HG03108 (cell line): ENCODE measurements around the gene RIPPLY3.
A peak's percentile ranks its signal among the peaks of the same experiment; 100 is the strongest.

Source experiments
- ATAC-seq: cut with Tn5 transposase; IDR thresholded peaks from one replicate; pipeline ENCODE4 v1.9.1; 2021; ENCODE audit warnings: moderate library complexity; ENCODE audit not compliant: unreplicated experiment

RIPPLY3 gene, protein sequence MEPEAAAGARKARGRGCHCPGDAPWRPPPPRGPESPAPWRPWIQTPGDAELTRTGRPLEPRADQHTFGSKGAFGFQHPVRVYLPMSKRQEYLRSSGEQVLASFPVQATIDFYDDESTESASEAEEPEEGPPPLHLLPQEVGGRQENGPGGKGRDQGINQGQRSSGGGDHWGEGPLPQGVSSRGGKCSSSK

DNA sequence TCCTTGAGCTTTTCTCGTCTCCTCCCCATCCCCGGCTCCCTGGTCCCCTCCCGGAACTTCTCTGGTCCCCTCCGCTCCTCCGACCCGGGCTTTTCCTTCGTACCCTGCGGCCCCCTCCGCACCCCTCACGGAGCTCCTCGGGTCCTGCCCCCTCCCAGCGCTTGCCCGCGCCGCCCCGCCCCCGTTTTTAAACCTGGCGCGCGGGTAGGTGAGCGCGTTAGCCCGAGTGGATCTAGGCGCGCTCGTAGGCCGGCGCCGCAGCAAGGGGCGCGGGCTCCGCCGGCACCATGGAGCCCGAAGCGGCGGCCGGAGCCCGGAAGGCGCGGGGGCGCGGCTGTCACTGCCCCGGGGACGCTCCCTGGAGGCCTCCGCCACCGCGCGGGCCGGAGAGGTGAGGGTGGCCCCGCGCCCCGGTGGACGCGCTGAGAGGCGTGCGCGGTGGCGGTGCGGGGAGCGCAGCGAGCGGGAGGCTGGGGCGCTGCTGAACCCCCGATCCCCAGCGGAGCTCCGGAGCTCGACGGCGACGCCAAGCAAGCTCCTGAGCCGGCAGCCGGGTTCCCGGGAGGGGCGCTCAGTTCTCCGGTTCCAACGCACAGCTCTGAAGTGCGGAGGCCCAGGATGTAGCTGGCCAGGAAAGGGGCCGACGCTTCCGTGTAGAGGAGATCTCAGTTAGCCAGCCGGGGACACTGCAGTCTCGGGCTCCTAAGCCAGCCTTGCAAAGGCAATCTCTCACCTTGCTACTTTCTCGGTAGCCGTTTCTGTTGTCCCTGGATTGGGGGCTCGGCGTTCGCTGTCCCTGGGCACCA lies at the start of gene RIPPLY3:
TSS of gene RIPPLY3 (plus strand) at position 217 of the 806 bp plus-strand sequence. CDS start at position 288, 71 bp downstream.
- ATAC-seq: no peak

DNA sequence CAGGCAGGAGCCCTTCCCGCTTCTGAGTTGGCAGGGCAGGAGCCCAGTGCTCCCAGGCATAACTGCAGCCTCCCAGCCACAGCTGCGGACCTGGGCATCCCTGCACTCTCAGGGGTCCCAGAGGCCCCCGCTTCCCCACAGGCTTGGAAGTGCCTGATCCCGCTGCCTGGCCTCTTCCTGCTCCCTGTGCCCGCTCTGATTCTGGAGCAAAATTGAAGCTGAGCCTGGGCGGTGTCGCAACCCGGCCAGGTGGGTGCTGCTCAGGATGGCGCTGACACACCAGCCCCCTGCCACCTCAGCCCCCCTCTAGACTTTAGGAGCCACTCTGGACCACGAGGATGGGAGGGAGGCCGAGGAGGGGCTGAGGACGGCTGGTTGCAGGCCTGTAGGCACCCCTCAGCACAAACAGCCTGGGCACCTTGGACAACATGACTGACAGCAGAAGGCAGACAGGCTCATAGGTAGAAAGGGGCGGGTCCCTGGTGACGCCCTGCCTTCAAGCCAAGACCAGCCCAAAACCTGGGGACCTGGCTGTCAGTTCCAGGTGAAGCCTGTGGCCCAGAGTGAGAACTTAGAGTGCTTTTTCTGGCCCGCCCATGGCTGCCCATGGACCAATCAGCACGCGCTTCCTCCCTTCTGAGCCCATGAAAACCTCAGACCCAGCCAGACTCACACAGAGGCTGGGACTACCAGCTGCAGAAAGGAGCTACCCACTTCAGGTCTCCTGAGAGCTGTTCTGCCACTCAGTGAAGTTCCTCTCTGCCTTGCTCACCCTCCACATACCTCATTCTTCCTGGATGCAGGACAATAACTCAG lies 47.3 kb upstream of the RIPPLY3 start:
- no peak for ATAC-seq

DNA sequence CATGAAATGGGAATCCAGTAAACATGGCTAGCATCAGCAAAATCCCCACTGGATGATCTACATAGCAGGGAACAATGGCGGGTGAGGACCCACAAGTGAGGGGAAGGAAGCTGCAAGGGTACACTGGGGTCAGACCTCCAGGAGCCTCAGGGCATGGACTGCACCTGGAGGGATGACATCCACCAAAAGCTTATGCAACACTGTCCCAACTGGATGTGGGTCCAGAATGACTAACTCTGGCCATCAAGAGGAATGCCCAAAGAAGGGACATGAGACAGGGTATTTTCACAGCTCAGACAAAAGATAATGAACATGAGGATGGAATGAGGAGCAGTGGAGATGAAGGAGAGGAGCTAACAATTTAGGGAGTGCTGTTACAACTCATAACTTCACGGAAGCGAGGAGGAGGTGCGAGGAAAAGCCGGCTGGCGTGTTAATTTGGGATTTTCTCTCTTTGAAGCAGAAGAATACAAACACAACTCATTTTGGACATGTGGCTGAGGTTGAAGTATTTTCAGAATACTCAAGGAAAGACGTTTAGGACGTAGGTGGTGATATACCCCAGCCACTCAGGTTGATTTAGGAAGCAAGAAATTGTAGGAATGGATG lies 45.7 kb upstream of the RIPPLY3 start:
- ATAC-seq: no peak

DNA sequence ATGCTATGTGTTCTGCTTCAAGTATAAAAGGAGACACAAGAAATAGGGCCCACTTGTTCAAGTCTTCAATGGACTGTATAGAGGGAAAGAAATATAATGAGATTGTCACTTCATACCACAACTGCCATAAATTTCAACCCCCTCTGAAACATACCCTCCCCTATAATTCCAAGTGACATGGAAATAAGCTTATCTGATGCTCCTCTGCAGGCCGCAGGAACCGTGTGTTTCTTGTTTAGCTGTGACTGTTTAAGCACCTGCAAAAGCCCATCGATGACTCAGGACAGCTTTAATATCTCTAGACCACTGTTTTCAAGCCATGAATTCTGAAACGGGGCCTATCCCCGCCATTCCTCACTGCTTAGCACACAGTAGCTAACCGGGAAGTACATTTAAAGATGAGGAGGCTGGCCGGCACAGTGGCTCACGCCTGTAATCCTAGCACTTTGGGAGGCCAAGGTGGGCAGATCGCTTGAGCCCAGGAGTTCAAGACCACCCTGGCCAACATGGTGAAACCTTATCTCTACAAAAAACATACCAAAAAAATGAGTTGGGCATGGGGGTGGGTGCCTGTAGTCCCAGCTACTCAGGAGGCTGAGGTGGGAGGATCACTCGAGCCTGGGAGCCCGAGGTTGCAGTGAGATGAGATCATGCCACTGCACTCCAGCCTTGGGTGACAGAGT lies 44.3 kb upstream of the RIPPLY3 start:
- no peak for ATAC-seq

DNA sequence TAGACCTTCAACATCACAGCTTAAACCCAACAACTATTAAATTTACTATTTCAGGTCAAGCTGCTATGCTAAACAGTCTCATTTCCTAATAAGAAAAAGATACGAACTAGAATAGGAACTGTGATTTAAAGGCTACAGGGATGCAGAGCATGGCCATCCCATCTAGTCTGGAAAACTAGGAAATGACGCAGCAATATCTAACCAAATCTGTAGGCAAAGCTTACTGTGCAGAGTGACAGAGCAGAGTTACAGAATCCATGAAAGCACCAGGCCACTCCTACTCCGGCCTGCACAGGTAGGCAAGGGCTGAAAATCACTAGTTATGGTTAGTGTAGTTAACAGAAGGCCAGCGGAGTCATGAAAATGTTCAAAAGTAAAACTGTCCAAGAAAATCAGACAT lies 42.1 kb upstream of the RIPPLY3 start:
- ATAC-seq: no peak

DNA sequence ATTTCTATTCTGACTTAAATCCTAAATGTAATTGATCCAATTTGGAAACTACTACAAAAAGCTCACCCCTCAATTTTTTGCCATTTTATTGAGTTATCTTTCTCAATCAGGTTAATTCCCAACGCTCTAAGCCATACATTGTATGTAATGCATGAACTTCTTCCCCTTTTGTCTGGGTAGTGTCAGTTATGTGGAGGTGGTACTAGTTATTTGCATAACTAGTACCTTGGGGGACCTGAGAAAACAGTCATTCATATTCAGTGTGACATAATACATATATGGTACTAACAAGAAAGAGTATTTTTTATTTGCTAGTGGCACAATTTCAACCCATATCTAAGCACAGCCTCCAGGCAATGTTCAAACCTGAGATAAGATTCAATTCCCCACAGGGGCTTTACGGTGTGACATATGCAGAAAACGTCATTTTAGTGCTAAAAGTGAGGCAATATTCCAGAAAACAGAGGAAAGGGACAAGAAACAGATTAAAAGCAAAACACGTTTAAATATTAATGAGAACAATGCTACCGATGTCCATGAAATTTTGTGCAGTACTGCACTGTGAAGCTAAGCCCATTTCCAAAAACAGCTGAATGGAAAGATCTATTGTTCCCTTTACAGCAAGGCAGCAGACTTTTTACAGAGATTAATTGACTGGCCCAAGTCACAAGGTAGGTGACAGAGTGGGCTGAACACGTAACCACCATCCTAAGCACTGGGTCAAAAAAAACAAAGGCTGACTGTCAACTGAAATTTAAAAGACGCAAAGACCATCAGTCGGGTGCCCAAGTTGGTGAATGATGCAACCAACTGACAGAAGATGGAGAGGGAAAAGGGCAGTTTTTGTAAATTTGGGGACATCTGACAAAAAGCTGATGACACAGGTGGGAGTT lies 41.4 kb upstream of the RIPPLY3 start:
- ATAC-seq: no peak

DNA sequence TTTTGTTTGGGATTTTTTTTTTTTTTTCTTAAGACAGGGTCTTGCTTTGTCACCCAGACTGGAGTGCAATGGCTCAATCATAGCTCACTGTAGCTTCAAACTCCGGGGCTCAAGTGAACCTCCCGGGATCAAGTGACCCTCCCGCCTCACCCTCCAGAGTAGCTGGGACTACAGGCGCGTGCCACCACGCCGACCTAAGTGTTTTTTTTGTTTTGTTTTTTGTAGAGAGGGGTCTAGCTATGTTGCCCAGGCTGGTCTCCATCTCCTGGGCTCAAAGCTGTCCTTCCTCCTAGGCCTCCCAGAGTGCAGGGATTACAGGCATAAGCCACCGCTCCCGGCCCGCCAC lies 40.8 kb upstream of the RIPPLY3 start:
- ATAC-seq: no peak

DNA sequence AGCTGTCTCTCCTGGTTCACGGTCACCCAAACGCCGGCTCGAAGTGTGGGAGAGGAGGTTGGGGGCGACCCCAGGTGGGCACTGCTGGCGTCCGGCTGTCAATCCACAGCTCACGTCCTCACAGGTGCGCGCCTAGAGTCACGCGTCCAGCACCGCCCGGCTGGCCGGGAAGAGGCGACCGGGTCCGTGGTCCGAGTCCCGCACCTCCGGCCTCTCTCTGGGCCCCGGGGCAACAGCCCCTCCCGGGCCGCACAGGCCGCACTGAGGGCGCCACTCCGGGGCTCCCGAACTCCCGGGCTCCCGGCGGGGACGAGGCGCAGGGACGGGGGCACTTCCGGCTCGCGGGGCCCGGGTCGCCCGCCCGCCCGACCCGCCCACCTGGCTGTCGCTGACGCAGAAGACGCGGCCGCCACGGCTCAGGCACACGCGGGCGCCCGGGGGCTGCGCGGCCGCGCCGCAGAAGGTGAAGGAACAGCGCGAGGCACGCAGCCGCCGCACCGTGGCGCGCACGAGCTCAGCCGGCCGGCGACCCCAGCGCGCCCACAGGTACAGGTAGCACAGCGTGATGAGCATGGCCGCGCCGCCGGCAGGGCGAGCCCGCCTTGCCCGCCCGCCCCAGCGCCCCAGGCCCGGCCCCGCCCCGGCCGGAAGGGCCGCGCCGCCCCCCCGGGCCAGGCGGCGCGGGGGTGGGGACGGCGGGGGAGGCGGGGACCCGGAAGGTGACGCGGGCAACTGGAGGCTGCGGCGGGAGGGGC lies 40.3 kb upstream of the RIPPLY3 start, which contains the start of gene HLCS:
TSS of gene HLCS (minus strand) at position 604 of the 755 bp plus-strand sequence. CDS start at position 573, 31 bp downstream.
- peak; percentile 77 for ATAC-seq

DNA sequence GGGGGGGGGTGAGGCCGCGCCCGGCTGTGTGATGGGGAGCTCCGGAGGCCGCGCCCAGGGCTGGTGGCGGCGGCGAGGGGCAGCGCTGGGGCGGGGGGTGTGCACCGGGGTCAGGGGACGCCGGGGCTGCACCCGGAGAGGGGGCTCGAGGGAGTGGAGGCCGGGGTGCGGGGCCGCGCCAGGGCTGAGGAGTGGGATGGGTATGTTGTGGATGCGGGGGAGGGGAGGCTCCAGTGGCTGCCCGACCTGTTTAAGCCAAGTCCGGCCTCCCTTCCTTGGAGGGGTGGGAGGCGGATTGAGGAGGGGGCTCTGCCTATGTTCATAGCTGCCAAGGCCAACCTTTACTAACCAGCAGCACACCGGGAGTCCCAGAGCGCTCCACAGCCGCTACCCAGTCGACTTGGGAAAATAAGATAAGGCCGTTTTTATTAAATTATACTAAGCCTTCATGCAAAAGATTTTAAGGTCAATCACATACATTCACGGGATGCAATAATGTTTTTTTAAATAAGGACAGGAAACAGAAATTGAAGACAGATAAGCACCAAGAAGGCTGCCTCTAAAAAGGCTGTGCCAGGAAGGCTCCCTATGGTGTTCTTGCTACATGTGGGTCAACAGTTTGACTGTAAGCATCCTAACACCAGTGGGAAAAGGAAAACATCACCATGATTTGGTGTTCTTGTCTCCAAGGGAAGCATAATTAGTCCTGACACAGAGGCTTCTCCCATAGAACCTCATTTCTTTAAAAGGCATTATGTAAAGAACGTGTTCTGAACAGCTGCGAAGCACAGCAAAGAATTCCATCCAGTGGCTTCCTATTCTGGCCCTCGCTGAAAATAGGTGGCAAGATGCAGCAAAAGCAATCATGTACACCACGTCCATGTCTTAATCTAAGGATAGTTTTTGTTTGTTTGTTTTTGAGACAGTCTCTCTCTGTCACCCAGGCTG lies 39.4 kb upstream of the RIPPLY3 start:
- peak; percentile 16 for ATAC-seq

DNA sequence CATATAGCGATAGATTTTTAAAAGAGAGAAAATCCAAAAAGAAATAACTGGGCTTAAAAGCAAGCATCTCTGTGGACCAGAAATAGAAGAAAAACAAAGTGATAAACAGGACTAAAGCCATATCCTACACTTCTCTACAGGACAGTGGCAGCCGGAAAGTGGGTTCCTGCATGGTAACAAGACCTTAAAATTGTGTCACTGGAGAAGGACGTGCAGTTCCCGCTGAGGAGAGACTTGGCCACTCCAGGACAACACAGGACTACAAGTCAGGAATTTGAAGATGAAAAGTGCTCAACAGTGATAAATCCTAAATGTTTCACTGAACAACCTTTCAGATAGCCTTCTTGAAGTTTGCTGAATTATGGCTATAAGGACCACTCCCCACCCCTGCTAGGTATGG lies 38.1 kb upstream of the RIPPLY3 start:
- no peak for ATAC-seq

DNA sequence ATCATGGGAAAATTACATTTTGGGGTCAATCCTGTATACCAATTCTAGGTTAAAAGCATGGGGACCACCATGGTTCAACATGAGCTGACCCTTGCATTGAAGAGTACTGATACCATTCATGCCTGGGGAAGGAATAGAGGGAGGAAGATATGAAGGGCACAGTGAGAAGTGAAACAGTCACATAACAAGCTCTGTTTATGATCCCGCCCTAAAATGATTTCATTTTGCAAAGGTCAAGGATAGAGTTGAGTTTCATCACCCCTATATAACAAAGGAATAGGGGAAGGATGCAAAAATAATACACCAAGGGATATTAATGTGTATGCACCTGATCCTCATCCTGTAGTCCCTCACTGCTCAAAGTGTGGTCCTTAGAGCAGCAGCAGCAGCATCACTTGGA lies 37.5 kb upstream of the RIPPLY3 start:
- no peak for ATAC-seq

DNA sequence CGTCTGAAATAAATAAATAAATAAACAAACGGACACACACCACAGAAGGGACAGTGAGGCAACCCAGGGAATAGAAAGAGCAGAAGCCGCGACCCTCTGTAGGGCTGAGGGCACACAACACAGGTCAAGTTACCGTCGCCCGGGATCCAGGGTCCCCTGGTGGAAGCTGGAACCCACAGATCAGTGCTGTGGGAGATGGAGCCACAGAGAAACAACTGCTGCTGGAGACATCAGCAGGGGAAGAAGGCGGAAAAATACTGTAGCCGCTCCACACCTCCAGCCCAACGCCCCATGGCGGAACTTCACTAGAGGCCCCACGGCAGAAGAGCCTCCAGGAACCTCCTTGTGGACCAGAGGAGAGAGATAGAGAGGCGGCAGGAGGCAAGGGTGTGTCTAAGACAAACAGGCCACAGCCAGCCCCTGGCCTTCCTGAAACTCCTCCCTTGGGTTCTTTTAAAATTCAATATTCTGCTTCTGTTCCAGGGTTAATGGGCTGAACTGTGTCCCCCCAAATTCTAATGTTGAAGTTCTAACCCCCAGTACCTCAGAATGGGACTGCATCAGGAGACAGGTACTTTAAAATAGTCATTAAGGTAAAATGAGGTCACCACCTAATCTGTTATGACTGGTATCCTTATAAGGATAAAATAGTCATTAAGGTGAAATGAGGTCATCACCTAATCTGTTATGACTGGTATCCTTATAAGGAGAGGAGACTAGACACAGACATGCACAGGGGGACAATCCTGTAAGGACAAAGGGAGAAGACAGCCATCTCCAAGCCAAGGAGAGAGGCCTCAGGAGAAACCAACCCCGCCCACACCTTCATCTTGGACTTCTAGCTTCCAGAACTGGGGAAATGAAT lies 32.3 kb upstream of the RIPPLY3 start:
- ATAC-seq: no peak

DNA sequence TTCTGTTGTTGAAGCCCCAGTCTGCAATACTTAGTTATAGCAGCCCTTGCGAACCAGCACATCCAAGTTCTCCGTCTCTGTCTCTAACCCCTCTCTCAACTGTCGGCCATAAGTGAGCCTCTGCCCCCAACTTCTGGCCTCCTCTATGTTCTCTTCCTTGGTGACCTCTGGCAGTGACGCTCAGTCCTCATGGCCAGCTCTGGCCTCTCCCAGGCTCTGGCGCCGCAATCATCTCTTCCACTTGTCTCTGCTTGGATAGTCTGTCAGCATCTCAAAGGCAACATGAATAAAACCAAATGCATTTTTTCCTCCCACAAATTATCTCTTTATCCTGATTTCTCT lies 31.7 kb upstream of the RIPPLY3 start:
- ATAC-seq: no peak

DNA sequence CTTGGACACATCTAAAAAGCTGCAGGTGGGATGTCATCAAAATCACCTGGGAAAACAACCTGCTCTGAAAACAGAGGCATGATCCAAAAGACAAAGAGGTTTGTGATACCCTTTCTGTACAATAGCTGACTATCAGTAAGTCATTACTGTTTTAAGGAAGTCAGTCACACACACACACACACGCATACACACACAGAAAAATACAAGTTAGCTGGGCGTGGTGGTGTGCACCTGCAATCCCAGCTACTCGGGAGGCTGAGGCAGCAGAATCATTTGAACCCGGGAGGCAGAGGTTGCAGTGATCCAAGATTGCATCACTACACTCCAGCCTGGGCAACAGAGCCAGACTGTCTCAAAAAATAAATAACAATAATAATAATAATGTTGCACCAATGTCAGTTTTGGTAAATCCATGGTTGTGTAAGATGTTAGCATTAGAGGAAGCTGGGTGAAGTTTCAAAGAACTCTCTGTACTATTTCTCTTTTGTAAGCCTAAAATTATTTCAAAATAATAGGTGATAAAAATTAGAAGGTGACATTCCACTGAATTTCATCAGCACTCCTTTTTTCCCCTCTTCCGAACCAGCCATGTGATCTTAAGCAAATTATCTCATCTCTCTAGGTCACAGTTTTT lies 30.2 kb upstream of the RIPPLY3 start:
- ATAC-seq: no peak

DNA sequence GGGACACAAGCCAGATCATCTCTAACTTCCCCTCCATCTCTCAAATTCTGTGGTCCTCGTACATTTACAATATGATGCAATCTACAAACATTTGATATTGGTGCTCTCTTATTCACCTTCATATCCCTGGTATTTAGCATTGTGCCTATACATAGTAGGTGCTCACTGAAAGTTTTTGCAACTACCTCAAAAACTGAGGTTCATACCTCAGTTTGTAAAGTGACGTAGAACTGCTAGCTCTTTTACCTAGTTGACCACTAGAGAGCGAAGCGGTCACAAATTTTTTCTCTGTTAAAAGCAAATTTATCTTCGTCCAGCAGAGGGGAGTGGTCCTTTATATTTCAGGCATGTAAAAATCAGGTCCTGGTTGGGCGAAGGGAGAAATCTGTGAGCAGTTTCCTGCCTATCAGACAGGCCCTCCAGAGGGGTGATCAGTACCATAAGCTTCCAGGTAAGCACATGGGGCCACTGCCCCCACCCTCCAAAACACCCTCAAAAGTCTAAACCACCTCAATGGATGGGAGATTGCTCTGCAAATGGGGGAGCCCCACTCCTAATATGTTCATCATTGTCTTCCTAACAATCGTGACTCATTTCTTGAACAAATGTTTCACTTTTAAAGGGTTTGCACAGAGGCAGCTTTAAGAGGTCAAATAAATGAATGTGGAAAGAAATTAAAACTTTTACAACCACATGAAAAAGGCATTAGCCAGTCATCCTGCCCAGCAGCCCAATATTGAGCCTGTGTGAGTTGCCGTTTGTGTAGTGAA lies 29.4 kb upstream of the RIPPLY3 start:
- ATAC-seq: peak; percentile 65
